SK-N-MC (cell line): ENCODE data around the gene PRDM15.

Source experiments
- EZH2 ChIP-seq: fragments of 200-600 bp; sonication (generic); IDR thresholded peaks from one replicate; pipeline ENCODE4 v1.6.1; 2017; ENCODE audit warnings: antibody characterized with exemption
- POLR2AphosphoS5 ChIP-seq: IDR thresholded peaks from 2 replicates; pipeline ENCODE4 v1.6.1; 2012; ENCODE audit warnings: mild to moderate bottlenecking, low read depth, low read length, borderline replicate concordance

- TF ChIP-seq POLR2AphosphoS5 (no peak), EZH2 (no peak)
These were observed 107.6 kb downstream of the PRDM15 start for GRCh38 chr21:41771625-41771945.
